ENCODE measurements around the gene GPR150.
A peak's percentile ranks its signal among the peaks of the same experiment; 100 is the strongest.

The GPR150 gene

GRCh38 chr5:95610546-95610945 lies 9.3 kb upstream of the GPR150 start:
- no peak for TF ChIP-seq CTCF (IDR thresholded peaks at IDR 0.05; ENCODE audit: control extremely low read depth, extremely low read depth, low read depth, missing control alignments)
- ChIA-PET CTCF (interaction anchor here (1.0 to 1.4 kb wide), 2 partner anchors 10 to 31 kb away, joined by 3 read pairs; no protein-coding TSS in a partner anchor), POLR2A (no interaction called here)
- no peak for DNase-seq (ENCODE audit: extremely low spot score)

DNA sequence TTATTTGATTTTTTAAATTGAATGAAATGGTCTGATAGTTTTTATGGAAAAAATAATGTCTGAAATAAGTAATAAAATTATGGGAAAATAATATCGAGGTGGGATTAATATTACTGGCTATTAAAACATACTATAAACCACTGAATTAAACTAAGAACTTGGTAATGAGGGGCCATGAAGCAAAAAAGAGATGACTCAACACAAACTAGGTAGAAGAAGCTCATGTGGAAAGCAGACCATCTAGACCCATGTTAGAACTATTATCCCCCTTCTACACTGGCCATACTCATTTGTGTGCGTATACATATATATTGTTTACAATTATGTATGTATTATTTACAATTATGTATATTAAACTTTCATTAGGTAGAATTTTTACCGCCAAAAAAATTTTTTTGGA lies 8.5 kb upstream of the GPR150 start:
- POLR2A ChIA-PET: no interaction called here
- no peak for DNase-seq (ENCODE audit: extremely low spot score)
- no peak for TF ChIP-seq CTCF (IDR thresholded peaks at IDR 0.05; ENCODE audit: control extremely low read depth, extremely low read depth, low read depth, missing control alignments)
- CTCF ChIA-PET: interaction anchor here (0.8 to 1.7 kb wide), 2 partner anchors 33 to 53 kb away, joined by 3 read pairs; no protein-coding TSS in a partner anchor

DNA sequence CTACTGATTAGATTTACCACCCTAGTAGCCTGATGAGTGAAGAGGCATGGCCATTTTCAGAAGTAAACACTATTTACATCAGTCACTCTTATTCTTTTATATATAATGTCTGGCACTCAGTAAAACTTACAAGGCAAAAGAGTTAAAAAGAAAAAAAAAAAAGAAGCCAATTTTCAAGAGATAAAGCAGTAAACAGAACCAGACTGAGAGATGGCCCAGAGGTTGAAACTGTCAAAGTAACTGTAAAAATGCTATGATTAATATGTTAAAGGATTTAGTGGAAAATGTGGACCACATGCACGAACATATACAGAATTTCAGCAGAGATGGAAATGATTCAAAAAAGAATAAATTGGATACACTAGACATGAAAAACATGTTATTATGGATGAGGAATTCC lies 6.4 kb upstream of the GPR150 start:
- TF ChIP-seq CTCF (IDR thresholded peaks at IDR 0.05; ENCODE audit: control extremely low read depth, extremely low read depth, low read depth, missing control alignments): no peak
- ChIA-PET POLR2A (no interaction called here), CTCF (interaction anchor here (1.7 kb wide), 1 partner anchor 10 kb away, joined by 5 read pairs; no protein-coding TSS in a partner anchor)
- DNase-seq (ENCODE audit: extremely low spot score): no peak

DNA sequence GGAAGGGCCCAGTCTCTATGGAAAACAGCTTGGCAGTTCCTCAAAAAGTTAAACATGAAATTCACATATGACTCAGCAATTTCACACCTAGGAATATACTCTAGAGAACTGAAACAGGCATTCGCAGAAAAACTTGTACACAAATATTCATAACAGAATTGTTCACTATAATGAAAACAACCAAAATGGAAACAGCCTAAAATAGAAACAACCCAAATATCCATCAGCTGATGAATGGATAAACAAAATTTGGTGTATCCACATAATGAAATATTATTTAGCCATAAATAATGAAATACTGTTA lies 4.8 kb upstream of the GPR150 start:
- TF ChIP-seq CTCF (IDR thresholded peaks at IDR 0.05; ENCODE audit: control extremely low read depth, extremely low read depth, low read depth, missing control alignments): no peak
- no peak for DNase-seq (ENCODE audit: extremely low spot score)
- CTCF ChIA-PET: interaction anchor here (1.1 kb wide), 1 partner anchor 27 kb away, joined by 4 read pairs; no protein-coding TSS in a partner anchor
- POLR2A ChIA-PET: no interaction called here

DNA sequence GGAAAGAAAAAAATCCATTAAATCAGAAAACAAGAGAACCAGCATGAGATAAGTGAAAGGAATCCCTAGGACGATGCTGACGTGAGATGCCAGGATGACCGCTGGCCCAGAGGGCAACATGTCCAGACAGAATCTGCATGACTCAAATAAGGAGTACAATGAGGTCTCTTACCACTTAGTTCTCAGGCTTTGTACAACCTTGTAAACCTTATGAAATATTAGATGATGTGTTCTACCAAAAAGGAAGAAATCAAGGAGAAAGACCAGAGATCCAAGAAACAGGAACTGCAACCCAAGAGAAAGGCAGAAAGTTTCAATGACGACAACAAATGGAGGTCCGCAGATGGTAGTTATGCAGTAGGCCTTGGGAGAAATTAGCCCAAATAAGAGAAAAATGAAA lies 2.8 kb upstream of the GPR150 start:
- POLR2A ChIA-PET: no interaction called here
- DNase-seq (ENCODE audit: extremely low spot score): peak; percentile 13
- CTCF ChIA-PET: no interaction called here

DNA sequence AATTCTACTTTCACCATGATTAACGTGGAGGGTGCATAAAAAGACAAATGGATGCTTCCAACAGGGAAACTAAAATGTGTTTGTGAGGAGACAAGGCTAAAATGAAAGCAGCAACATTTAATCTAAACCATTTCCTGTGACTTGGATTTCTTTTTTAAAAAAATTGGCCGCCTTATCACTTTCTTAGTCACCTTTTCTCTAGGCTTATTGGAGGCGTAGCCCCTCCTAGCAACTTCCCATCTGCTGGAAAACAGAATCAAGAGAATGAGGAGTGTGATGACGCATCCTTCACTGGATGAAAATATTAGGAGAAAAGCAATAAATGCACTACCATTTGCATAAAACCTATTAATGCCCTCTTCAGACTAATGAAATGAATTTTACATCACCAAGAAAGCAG lies 791 bp upstream of the GPR150 start:
- no peak for DNase-seq (ENCODE audit: extremely low spot score)
- POLR2A ChIA-PET: no interaction called here
- TF ChIP-seq CTCF (IDR thresholded peaks at IDR 0.05; ENCODE audit: control extremely low read depth, extremely low read depth, low read depth, missing control alignments): no peak
- CTCF ChIA-PET: interaction anchor here (2.0 kb wide), 1 partner anchor 9 kb away, joined by 7 read pairs; no protein-coding TSS in a partner anchor

More for the DNA sequence above, 2.8 kb upstream of the GPR150 start:
- no peak for TF ChIP-seq CTCF (IDR thresholded peaks at IDR 0.05; ENCODE audit: control extremely low read depth, extremely low read depth, low read depth, missing control alignments)

All from GM10248 (cell line).